GM10847 (cell line): ENCODE measurements around the gene FCAMR.

Experiments used
- POLR2A ChIP-seq: IDR thresholded peaks from 2 replicates; pipeline ENCODE4 v1.6.1; 2011; ENCODE audit not compliant: insufficient read length; ENCODE audit errors: extremely low read depth

The FCAMR gene

GRCh38 chr1:206954459-206955342 is 15.6 kb downstream of the FCAMR start:
- TF ChIP-seq POLR2A, result no peak

GRCh38 chr1:206953626-206954025 is 16.6 kb downstream of the FCAMR start:
- TF ChIP-seq POLR2A, result no peak

- TF ChIP-seq POLR2A, result no peak
Measured at GRCh38 chr1:206953126-206953525, 17.1 kb downstream of the FCAMR start.

- no peak for TF ChIP-seq POLR2A
Measured at GRCh38 chr1:206952171-206952570, 18.1 kb downstream of the FCAMR start.

- TF ChIP-seq POLR2A, result no peak
Measured at GRCh38 chr1:206951318-206952100, 18.8 kb downstream of the FCAMR start.

GRCh38 chr1:206949641-206950040 is 20.6 kb downstream of the FCAMR start:
- no peak for TF ChIP-seq POLR2A

- no peak for TF ChIP-seq POLR2A
Measured at GRCh38 chr1:206949208-206949607, 21.1 kb downstream of the FCAMR start.

GRCh38 chr1:206947255-206947654 is 23.0 kb downstream of the FCAMR start:
- TF ChIP-seq POLR2A, result no peak

GRCh38 chr1:206946261-206946660 is 24.0 kb downstream of the FCAMR start, which contains the start of gene PIGR:
Gene PIGR (minus strand): TSS chr1:206946466. CDS start chr1:206940531, 5,935 bp downstream.
- no peak for TF ChIP-seq POLR2A

GRCh38 chr1:206945779-206946178 is 24.5 kb downstream of the FCAMR start:
- no peak for TF ChIP-seq POLR2A

GRCh38 chr1:206944703-206945102 is 25.6 kb downstream of the FCAMR start:
- no peak for TF ChIP-seq POLR2A

GRCh38 chr1:206941766-206942418 is 28.4 kb downstream of the FCAMR start:
- no peak for TF ChIP-seq POLR2A

- TF ChIP-seq POLR2A, result no peak
Measured at GRCh38 chr1:206940588-206940936, 29.7 kb downstream of the FCAMR start.

- no peak for TF ChIP-seq POLR2A
Measured at GRCh38 chr1:206939841-206940587, 30.2 kb downstream of the FCAMR start.

GRCh38 chr1:206939131-206939530 is 31.1 kb downstream of the FCAMR start:
- no peak for TF ChIP-seq POLR2A
